Neural cell (in vitro differentiated cells): ENCODE measurements around the gene FAM117B.

ENCODE experiments used
- CTCF ChIP-seq: fragments of 450-650 bp; IDR thresholded peaks from 2 replicates; pipeline ENCODE4 v1.5.1; 2014; ENCODE audit warnings: antibody characterized with exemption, mild to moderate bottlenecking, moderate library complexity; ENCODE audit not compliant: poor library complexity, severe bottlenecking
- TF ChIP-seq, protein P1 (sequence below): IDR thresholded peaks from 2 replicates; pipeline ENCODE4 v1.6.1; 2012; ENCODE audit warnings: borderline replicate concordance

- no peak for TF ChIP-seq CTCF
- TF ChIP-seq, protein P1, sequence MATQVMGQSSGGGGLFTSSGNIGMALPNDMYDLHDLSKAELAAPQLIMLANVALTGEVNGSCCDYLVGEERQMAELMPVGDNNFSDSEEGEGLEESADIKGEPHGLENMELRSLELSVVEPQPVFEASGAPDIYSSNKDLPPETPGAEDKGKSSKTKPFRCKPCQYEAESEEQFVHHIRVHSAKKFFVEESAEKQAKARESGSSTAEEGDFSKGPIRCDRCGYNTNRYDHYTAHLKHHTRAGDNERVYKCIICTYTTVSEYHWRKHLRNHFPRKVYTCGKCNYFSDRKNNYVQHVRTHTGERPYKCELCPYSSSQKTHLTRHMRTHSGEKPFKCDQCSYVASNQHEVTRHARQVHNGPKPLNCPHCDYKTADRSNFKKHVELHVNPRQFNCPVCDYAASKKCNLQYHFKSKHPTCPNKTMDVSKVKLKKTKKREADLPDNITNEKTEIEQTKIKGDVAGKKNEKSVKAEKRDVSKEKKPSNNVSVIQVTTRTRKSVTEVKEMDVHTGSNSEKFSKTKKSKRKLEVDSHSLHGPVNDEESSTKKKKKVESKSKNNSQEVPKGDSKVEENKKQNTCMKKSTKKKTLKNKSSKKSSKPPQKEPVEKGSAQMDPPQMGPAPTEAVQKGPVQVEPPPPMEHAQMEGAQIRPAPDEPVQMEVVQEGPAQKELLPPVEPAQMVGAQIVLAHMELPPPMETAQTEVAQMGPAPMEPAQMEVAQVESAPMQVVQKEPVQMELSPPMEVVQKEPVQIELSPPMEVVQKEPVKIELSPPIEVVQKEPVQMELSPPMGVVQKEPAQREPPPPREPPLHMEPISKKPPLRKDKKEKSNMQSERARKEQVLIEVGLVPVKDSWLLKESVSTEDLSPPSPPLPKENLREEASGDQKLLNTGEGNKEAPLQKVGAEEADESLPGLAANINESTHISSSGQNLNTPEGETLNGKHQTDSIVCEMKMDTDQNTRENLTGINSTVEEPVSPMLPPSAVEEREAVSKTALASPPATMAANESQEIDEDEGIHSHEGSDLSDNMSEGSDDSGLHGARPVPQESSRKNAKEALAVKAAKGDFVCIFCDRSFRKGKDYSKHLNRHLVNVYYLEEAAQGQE = no peak
These were observed 17.4 kb downstream of the FAM117B start for GRCh38 chr2:202652119-202652518.
